MCF 10A (cell line): ENCODE measurements around the gene ADK. TPM values are rescaled to one million over a fixed set of nuclear protein-coding genes. Genes with fewer than 3 reads are reported as not detected.

Experiments
- BruUV-seq: library from RNA; stranded (reverse); fragments of 400-500 nt; replicated peaks from 2 replicates; lab custom pipeline; 2021; lab: Mats Ljungman, UMichigan
- CTCF ChIA-PET: fragments of 300-600 bp; sonication (Branson Sonifier 250); formaldehyde crosslinking; extraction: SDS; loops from one replicate; lab custom pipeline; 2021; ENCODE audit warnings: antibody characterized with exemption, inconsistent platforms; lab: Yijun Ruan, JAX
- POLR2A ChIA-PET: fragments of 300-600, 350-650 bp; sonication (Branson Sonifier 250); formaldehyde crosslinking; extraction: SDS; loops from one replicate; lab custom pipeline; 2020; ENCODE audit warnings: antibody characterized with exemption, inconsistent platforms; lab: Yijun Ruan, JAX
- DNase-seq: peaks from one replicate; pipeline ENCODE4 v3.0.0-alpha.2; 2018; ENCODE audit not compliant: unreplicated experiment
- H3K27ac Mint-ChIP-seq: one replicate; pipeline ENCODE4 v1.8.0; 2022; ENCODE audit warnings: mild to moderate bottlenecking, low read depth, mixed read lengths; ENCODE audit not compliant: unreplicated experiment
- H3K27me3 Mint-ChIP-seq: one replicate; pipeline ENCODE4 v1.8.0; 2022; ENCODE audit warnings: mixed read lengths; ENCODE audit not compliant: insufficient read depth, unreplicated experiment
- H3K36me3 Mint-ChIP-seq: one replicate; pipeline ENCODE4 v1.8.0; 2022; ENCODE audit warnings: mild to moderate bottlenecking, moderate library complexity, mixed read lengths; ENCODE audit not compliant: insufficient read depth, unreplicated experiment
- H3K4me1 Mint-ChIP-seq: one replicate; pipeline ENCODE4 v1.8.0; 2022; ENCODE audit warnings: mixed read lengths; ENCODE audit not compliant: insufficient read depth, unreplicated experiment
- H3K4me3 Mint-ChIP-seq: one replicate; pipeline ENCODE4 v1.8.0; 2022; ENCODE audit warnings: mild to moderate bottlenecking, moderate library complexity, mixed read lengths; ENCODE audit not compliant: unreplicated experiment
- H3K9me3 Mint-ChIP-seq: one replicate; pipeline ENCODE4 v1.8.0; 2022; ENCODE audit warnings: mixed read lengths; ENCODE audit not compliant: unreplicated experiment
- CTCF ChIP-seq: fragments of 200-600 bp; IDR thresholded peaks from one replicate; pipeline ENCODE4 v1.8.0; 2022; ENCODE audit warnings: antibody characterized with exemption, mild to moderate bottlenecking; ENCODE audit not compliant: unreplicated experiment
- intact Hi-C: fragments of 100-400 bp; cut with micrococcal nuclease; formaldehyde crosslinking; loops from 2 replicates; pipeline ENCODE4 v1.14.1; 2022
- total RNA-seq: library from RNA; stranded (reverse); gene quantifications from 2 replicates; pipeline ENCODE4 v1.2.3, GENCODE V29; 2022

ADK gene
- total RNA-seq, 1 experiment from 2014 or later: 98.6 TPM

DNA sequence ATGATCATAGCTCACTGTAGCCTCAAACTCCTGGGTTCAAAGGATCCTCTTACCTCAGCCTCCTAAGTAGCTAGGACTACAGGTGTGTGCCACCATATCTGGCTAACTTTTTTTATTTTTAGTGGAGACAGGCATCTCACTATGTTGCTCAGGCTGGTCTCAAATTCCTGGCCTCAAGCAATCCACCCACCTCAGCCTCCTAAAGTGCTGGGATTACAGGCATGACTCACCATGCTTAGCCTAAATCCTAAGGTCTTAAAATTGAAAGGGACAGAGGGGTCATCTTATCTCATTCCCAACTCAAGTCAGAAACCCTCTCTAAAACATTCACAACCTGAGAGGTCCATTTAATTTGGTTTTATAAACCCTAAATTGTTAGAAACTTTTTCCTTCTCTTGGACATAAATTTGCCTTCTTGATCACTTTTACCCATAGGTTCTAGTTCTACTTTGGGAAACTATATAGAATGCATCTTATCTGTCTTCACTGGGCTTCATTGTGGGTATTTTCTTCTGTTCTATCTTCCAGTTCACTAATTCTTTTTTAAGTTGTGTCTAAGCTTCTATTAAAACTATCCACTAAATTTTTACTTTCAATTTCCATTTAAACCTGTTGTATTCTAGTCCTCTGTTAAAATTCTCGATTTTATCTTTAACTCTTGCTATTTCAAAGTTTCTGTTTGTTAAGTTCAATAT lies 492.0 kb downstream of the ADK start:
- Mint-ChIP-seq H3K27ac (no peak overlapping the region), H3K4me3 (no peak overlapping the region), H3K27me3 (no peaks in the 10 kb centered on the region), H3K9me3 (no peaks in the 10 kb centered on the region), H3K4me1 (peaks cover 6% of the 10 kb centered on the region), H3K36me3 (peaks cover 12% of the 10 kb centered on the region)
- no peak for DNase-seq
- CTCF ChIA-PET: no interaction called here
- POLR2A ChIA-PET: no interaction called here
- no peak for TF ChIP-seq CTCF
- intact Hi-C loops: no loop called here
- BruUV-seq: no TSS peak

- POLR2A ChIA-PET: no interaction called here
- Mint-ChIP-seq H3K4me1 (peaks cover 6% of the 10 kb centered on the region), H3K4me3 (no peak overlapping the region), H3K27ac (no peak overlapping the region), H3K36me3 (peaks cover 10% of the 10 kb centered on the region), H3K9me3 (no peaks in the 10 kb centered on the region), H3K27me3 (no peaks in the 10 kb centered on the region)
- CTCF ChIA-PET: no interaction called here
- no peak for DNase-seq
- TF ChIP-seq CTCF: no peak
- BruUV-seq: no TSS peak
- intact Hi-C loops: no loop called here
Observed at GRCh38 chr10:74643596-74643975, 492.6 kb downstream of the ADK start.

- peaks cover 6% of the 10 kb centered on the region for H3K4me1 Mint-ChIP-seq
- no peaks in the 10 kb centered on the region for H3K9me3 Mint-ChIP-seq
- intact Hi-C loops: no loop called here
- H3K36me3 Mint-ChIP-seq: peaks cover under 1% of the 10 kb centered on the region
- no TSS peak for BruUV-seq
- no peak overlapping the region for H3K4me3 Mint-ChIP-seq
- POLR2A ChIA-PET: interaction anchor here (0.7 kb wide), 1 partner anchor 13 kb away, joined by 3 read pairs; no protein-coding TSS in a partner anchor
- DNase-seq: no peak
- no peak for TF ChIP-seq CTCF
- CTCF ChIA-PET: no interaction called here
- no peak overlapping the region for H3K27ac Mint-ChIP-seq
- no peaks in the 10 kb centered on the region for H3K27me3 Mint-ChIP-seq
Observed at GRCh38 chr10:74644738-74645137, 493.7 kb downstream of the ADK start.

DNA sequence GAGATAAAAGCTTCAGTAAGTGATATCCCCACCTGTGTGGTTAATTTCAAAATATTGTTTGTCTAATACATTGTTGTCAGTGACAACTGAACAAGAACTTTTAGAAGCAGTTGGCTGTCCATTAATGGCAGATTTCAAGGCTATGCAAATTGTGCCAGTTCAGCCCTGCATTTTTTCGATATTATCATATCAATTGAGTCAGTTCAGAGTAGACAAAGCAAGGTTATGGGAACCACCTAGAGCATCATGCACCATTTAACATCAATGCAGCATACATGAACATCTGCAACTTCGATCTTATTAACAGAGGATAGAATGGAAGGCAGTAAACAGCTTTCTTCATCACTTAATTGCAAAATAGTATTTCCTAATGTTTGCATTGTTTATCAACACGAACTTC lies 494.7 kb downstream of the ADK start:
- CTCF ChIA-PET: no interaction called here
- BruUV-seq: no TSS peak
- no peak for TF ChIP-seq CTCF
- H3K36me3 Mint-ChIP-seq: no peaks in the 10 kb centered on the region
- no peak overlapping the region for H3K4me3 Mint-ChIP-seq
- no peak for DNase-seq
- no peaks in the 10 kb centered on the region for H3K27me3 Mint-ChIP-seq
- intact Hi-C loops: no loop called here
- peaks cover 6% of the 10 kb centered on the region for H3K4me1 Mint-ChIP-seq
- POLR2A ChIA-PET: no interaction called here
- H3K27ac Mint-ChIP-seq: no peak overlapping the region
- H3K9me3 Mint-ChIP-seq: no peaks in the 10 kb centered on the region
